ENCODE measurements around the gene AHCYL2. TPM values are rescaled to one million over a fixed set of nuclear protein-coding genes. Genes with fewer than 3 reads are reported as not detected.

Gene AHCYL2
- total and polyA plus RNA-seq, 2 donors (not counting 3 experiments of a cell fraction or from before 2014, with no cell fraction given) = 10.8 to 13.5 TPM

GRCh38 chr7:129308047-129308446 is 83.2 kb downstream of the AHCYL2 start:
- H3K4me2 ChIP-seq (ENCODE audit: insufficient read depth, low read length) = no peak overlapping the region
- H3K4me1 ChIP-seq (ENCODE audit: control insufficient read depth, extremely low read depth, insufficient read depth, low read length) = no peaks in the 10 kb centered on the region
- no peaks in the 10 kb centered on the region for H3K9me3 ChIP-seq (replicated peaks; ENCODE audit: control insufficient read depth, insufficient read depth, low read length)
- POLR2A ChIA-PET = no interaction called here
- H4K20me1 ChIP-seq (replicated peaks; ENCODE audit: control insufficient read depth, extremely low read depth, insufficient read depth, low read length) = no peaks in the 10 kb centered on the region
- H3K9ac ChIP-seq (replicated peaks; ENCODE audit: extremely low read depth, insufficient read depth, low read length) = no peak overlapping the region
- intact Hi-C loops (cut with micrococcal nuclease) = no loop called here
- no peaks in the 10 kb centered on the region for H3K36me3 ChIP-seq (ENCODE audit: control insufficient read depth in 2 of 2, extremely low read depth in 1 of 2, insufficient read depth in 2 of 2, low read length in 2 of 2)
- H2AFZ ChIP-seq (ENCODE audit: low read depth, low read length) = no peak overlapping the region
- no peak overlapping the region for H3K4me3 ChIP-seq (replicated peaks in 1 of 3; ENCODE audit: insufficient read depth in 1 of 3, low read depth in 1 of 3, low read length in 3 of 3)
- BruUV-seq (replicated peaks) = no TSS peak
- H3K79me2 ChIP-seq (ENCODE audit: control insufficient read depth, insufficient read depth, low read length) = no peaks in the 10 kb centered on the region
- H3K27ac ChIP-seq (ENCODE audit: insufficient read depth, low read depth, low read length) = no peak overlapping the region
- CTCF ChIA-PET = interaction anchor here (3.1 to 3.4 kb wide), 2 partner anchors 10 to 90 kb away, joined by 13 to 14 read pairs; no protein-coding TSS in a partner anchor
- dilution Hi-C loops (cut with MboI; ENCODE audit: extremely low pct_ligation_motif_present, low sequenced_read_pairs) = no loop called here
- H3K9me1 ChIP-seq (replicated peaks; ENCODE audit: control insufficient read depth, extremely low read depth, insufficient read depth, low read length) = no peaks in the 10 kb centered on the region
- no peak for FAIRE-seq
- H3K27me3 ChIP-seq (ENCODE audit: control insufficient read depth in 2 of 2, insufficient read depth in 2 of 2, low read length in 2 of 2) = no peaks in the 10 kb centered on the region
- DNase-seq (ENCODE audit: low read depth, low spot score) = no peak
- TF ChIP-seq EZH2 (IDR thresholded peaks at IDR 0.05; ENCODE audit: borderline replicate concordance, low read depth, low read length, severe bottlenecking) (no peak), FOS (IDR thresholded peaks at IDR 0.05; ENCODE audit: borderline replicate concordance, insufficient read depth, low read length) (no peak)

GRCh38 chr7:129311429-129311828 is 86.6 kb downstream of the AHCYL2 start:
- Histone ChIP-seq H3K27me3 (ENCODE audit: control insufficient read depth in 2 of 2, insufficient read depth in 2 of 2, low read length in 2 of 2) (no peaks in the 10 kb centered on the region), H2AFZ (ENCODE audit: low read depth, low read length) (no peak overlapping the region), H3K79me2 (ENCODE audit: control insufficient read depth, insufficient read depth, low read length) (no peaks in the 10 kb centered on the region), H3K9me1 (replicated peaks; ENCODE audit: control insufficient read depth, extremely low read depth, insufficient read depth, low read length) (no peaks in the 10 kb centered on the region), H3K9ac (replicated peaks; ENCODE audit: extremely low read depth, insufficient read depth, low read length) (no peak overlapping the region), H3K4me3 (replicated peaks in 1 of 3; ENCODE audit: insufficient read depth in 1 of 3, low read depth in 1 of 3, low read length in 3 of 3) (no peak overlapping the region), H4K20me1 (replicated peaks; ENCODE audit: control insufficient read depth, extremely low read depth, insufficient read depth, low read length) (no peaks in the 10 kb centered on the region), H3K4me1 (ENCODE audit: control insufficient read depth, extremely low read depth, insufficient read depth, low read length) (no peaks in the 10 kb centered on the region), H3K9me3 (replicated peaks; ENCODE audit: control insufficient read depth, insufficient read depth, low read length) (no peaks in the 10 kb centered on the region), H3K27ac (ENCODE audit: insufficient read depth, low read depth, low read length) (no peak overlapping the region), H3K36me3 (ENCODE audit: control insufficient read depth in 2 of 2, extremely low read depth in 1 of 2, insufficient read depth in 2 of 2, low read length in 2 of 2) (no peaks in the 10 kb centered on the region), H3K4me2 (ENCODE audit: insufficient read depth, low read length) (no peak overlapping the region)
- ChIA-PET POLR2A (no interaction called here), CTCF (no interaction called here)
- FAIRE-seq = no peak
- BruUV-seq (replicated peaks) = no TSS peak
- TF ChIP-seq MYC (IDR thresholded peaks at IDR 0.05; ENCODE audit: low read depth, low read length) = no peak
- DNase-seq (ENCODE audit: low read depth, low spot score) = no peak
- intact Hi-C loops (cut with micrococcal nuclease) = no loop called here
- dilution Hi-C loops (cut with MboI; ENCODE audit: extremely low pct_ligation_motif_present, low sequenced_read_pairs) = no loop called here
